ENCODE results near the gene PSAP.

- TF ChIP-seq POLR2A (IDR thresholded peaks at IDR 0.05; ENCODE audit: low read length) (no peak), GATA1 (IDR thresholded peaks at IDR 0.05; ENCODE audit: low read depth, low read length) (no peak)
Measured at GRCh38 chr10:71802715-71803488, 48.1 kb downstream of the PSAP start.
